Activated CD8-positive, alpha-beta memory T cell treated with anti-CD3 and anti-CD28 coated beads, Interleukin-2, amount 50 U/mL, for 1 hour (primary cell): Measurements from ENCODE around the gene OR8K1.

Experiments used
- DNase-seq: peaks from one replicate; pipeline ENCODE4 v3.0.0-alpha.2; 2020; ENCODE audit errors: extremely low read depth

The OR8K1 gene

DNA sequence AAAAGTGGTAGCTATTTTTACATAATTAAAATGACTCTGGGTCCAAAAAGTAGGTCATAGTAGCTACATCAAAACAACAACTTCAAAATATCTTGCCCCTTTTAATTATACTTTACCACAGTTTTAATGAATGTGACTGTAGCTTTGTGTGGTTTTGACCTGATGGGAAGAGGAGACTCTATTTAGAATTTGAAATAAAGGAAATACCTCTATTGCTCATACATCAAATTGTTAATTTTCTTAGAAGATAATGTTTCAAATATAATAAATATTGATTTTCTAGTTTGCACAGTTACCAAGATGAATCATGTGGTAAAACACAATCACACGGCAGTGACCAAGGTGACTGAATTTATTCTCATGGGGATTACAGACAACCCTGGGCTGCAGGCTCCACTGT lies at the start of gene OR8K1:
OR8K1 (plus strand) TSS at position 301 of the 400 bp plus-strand sequence; CDS start at position 301, 0 bp downstream.
- no peak for DNase-seq

DNA sequence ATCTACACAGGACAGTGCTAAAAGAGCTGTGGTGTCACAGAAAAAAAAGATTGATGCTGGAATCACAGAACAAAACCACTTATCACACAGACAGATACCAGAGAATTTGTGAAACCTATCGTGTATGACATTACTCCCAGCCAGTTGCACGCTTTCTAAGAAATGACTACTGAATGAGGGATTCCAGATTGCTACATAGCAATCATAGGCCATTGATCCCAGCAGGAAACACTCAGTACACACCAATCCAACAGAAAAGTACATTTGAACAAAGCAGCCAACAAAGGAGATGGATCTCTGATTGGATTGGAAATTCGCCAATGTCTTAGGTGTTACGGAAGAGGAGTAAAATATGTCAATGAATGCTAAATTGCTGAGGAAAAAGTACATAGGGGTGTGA lies 48.9 kb upstream of the OR8K1 start:
- no peak for DNase-seq

DNA sequence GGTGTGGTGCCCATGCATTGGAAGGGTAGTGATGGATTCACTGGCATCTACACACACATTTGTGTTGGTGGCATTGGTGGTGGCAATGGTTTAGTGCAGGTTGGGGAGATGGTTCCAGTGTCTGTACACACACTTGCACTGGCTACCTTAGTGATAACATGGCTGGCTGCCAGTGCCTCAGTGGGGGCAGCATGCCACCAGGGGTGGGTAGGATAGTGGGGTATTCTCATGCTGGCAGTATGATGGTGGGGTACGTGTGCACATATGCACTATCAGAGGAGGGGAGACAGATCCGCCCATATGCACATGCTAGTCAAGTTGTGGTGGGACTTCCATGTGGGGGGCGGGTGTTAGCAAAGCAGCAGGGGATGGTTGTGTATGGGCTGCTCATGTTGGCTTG lies 38.0 kb upstream of the OR8K1 start:
- no peak for DNase-seq

GRCh38 chr11:56314844-56315243 lies 31.0 kb upstream of the OR8K1 start, which contains the start of gene OR8K3:
Gene OR8K3, plus strand, starts transcription at chr11:56315144. Its CDS starts 3,163 bp downstream, at chr11:56318307.
- DNase-seq: no peak

DNA sequence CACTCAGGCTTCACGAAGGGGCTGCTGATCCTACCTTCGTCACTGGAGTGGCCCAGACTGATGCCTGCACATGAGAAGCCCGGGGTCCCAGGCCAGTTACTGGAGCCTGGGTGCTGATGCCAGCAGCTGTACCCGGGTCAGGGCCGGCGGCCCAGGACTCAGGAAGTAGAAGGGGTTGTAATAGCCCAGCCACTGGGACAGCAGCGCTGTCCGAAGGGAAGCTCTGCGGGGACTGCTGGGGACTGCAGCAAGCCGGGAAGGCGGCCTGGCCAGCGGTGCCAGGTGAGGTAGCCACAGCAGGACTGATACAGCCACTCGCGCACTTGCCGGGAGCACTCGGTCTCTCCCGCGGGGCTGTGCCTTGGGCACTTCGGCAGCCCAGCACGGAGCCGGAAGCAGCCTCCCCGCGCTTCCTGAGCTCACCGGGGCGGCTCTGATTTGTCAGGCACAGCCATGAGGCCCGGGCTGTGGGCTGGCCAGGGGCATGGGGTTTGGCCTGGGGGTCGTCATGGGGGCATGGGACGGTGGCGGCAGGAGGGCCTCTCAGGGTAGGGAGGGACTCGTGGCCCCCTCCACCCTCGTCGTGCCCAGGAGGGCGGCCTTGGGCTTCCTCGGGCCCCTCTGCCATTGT lies 13.9 kb upstream of the OR8K1 start:
- DNase-seq: no peak

GRCh38 chr11:56333156-56333555 lies 12.7 kb upstream of the OR8K1 start:
- no peak for DNase-seq

- no peak for DNase-seq
Measured at GRCh38 chr11:56340289-56340688, 5.5 kb upstream of the OR8K1 start.

DNA sequence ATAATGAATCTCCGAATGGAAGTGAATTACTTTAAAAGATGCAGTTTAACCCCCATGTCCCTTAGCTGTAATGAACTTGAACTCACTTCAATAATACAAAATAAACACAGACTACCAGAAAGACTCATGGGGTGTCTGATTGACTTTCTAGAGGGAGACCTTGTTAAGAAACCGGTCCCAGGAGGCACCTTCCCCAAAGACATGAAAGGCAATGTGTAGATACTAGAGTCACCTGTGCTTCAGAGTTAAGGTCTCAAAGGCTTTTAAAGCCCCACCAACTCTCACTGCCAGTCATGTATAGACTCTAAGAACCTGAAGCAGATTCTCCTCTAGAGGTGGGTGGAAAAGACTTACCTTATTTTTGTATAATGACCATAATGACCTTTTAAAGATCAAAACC lies 8.2 kb downstream of the OR8K1 start, which contains the start of gene OR8J1:
OR8J1 (plus strand) TSS at position 301 of the 400 bp plus-strand sequence. CDS start 5,956 bp downstream, outside the sequence.
- DNase-seq: no peak

DNA sequence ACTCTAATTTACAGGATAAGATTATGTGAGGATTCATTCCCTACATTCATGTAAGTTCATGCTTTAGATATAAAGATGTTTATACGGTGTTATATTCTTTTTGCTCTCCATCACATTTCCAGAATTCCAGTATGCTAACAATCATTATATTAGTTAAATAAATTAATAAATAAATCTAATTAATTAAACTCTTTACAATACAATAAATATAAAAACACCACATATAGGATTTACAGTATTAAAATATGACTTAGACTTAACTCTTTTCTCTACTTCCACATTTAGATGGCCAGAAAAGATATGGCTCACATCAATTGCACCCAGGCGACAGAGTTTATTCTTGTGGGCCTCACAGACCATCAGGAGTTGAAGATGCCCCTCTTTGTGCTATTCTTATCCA lies 29.5 kb downstream of the OR8K1 start, which contains the start of gene OR8U1:
OR8U1 (plus strand) TSS at position 301 of the 400 bp plus-strand sequence; CDS start at position 301, 0 bp downstream.
- DNase-seq: no peak

DNA sequence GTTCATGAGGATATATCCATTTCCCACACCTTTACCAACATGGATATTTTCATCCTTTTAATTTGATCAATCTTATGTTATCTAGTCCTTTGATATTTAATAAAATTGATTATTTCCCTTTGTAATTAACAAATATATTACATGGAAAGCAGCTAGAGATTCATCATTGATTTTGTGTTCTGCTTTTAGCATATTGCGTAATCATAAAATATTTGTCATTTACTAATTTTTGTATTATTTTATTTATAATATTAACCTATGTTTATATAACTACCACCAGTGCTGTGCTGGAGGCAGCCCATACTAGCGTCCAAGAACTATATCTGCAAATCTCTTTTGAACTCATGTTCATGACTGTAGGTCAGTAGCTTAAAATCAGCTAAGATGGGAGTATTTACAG lies 34.3 kb downstream of the OR8K1 start:
- DNase-seq: no peak

DNA sequence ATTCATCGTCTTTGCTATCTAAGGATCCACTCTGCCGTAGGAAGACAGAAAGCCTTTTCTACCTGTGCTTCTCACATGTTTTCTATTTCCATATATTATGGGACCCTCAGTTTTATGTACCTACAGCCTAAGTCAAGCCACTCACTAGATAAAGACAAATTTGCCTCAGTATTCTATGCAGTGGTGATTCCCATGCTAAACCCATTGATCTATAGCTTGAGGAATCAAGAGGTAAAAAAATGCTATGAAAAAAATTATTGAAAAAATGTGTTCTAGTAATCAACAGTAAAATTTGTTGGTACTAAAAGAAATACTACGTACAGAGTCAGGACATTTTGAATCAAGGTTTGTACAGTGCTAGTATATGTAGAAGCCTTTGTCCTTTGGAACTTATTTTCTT lies 48.5 kb downstream of the OR8K1 start:
- no peak for DNase-seq

- no peak for DNase-seq
Measured at GRCh38 chr11:56396047-56396446, 50.2 kb downstream of the OR8K1 start.
